HG02938 (cell line): ENCODE measurements around the gene TAS2R19.
"Not testable (repeated sequence)": the region's sequence is repeated elsewhere in the genome, so short reads cannot be mapped to it uniquely, and the experiment has no call there.

ENCODE experiments used
- ATAC-seq: cut with Tn5 transposase; IDR thresholded peaks from one replicate; pipeline ENCODE4 v1.9.1; 2021; ENCODE audit warnings: mild to moderate bottlenecking, moderate library complexity; ENCODE audit not compliant: unreplicated experiment

Gene TAS2R19, protein sequence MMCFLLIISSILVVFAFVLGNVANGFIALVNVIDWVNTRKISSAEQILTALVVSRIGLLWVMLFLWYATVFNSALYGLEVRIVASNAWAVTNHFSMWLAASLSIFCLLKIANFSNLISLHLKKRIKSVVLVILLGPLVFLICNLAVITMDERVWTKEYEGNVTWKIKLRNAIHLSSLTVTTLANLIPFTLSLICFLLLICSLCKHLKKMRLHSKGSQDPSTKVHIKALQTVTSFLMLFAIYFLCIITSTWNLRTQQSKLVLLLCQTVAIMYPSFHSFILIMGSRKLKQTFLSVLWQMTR

DNA sequence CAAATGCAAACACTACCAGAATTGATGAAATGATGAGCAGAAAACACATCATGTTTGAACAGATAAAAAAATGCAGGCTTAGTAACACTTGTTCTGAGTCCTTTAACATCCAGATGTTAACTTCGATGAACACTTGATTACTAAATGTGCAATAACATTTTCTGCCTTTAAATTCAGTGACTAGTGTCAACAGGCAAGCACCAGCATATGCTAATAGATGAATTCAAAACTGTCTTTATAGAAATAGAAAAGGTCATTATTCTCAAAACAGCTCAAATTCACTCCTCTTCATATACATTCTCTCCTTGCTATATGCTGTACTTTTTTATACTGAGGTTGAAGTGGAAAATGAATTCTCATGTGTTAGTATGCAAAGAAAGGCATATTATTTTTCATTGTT lies at the start of gene TAS2R19:
Gene TAS2R19 (minus strand): TSS at position 101 of the 400 bp plus-strand sequence. CDS start 49 bp downstream, at position 52.
- no peak for ATAC-seq

DNA sequence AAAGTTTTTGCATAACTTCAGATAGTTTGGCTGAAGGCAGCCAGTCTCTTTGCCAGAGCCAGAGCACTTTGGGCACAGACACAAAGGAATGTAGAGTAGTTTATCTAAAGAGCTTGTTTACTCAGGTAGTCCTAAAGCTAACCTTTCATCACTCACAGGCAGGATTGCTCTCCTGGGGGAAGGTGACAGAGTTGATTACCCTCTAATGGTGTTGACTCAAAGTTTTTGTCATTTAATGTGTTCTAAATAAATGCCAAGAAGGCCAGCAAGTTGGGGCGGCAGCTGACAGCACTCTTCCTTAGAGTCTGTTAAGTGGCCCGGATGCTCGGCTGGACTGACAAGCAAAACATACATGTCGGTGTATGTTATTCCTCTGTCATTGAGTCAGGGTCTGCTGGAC lies 49.0 kb upstream of the TAS2R19 start:
- no peak for ATAC-seq

DNA sequence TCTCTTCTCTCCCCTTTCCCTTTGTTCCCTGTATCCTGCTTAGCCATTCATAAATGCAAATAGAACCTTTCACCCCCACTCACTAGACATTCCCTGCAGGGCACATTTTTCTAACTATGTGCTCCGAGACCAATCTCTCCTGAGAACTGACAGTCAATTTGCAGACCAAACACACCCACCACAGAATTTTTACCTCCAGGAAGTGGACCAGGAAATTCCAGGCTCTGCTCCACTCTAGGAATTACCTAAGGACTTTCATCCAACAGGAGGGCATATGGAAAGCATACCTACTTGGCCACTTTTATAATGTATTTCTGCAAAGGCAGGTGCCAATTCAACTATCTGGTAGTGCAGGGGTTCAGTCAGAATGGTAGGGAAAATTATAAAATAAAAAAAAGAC lies 48.6 kb upstream of the TAS2R19 start:
- no peak for ATAC-seq

DNA sequence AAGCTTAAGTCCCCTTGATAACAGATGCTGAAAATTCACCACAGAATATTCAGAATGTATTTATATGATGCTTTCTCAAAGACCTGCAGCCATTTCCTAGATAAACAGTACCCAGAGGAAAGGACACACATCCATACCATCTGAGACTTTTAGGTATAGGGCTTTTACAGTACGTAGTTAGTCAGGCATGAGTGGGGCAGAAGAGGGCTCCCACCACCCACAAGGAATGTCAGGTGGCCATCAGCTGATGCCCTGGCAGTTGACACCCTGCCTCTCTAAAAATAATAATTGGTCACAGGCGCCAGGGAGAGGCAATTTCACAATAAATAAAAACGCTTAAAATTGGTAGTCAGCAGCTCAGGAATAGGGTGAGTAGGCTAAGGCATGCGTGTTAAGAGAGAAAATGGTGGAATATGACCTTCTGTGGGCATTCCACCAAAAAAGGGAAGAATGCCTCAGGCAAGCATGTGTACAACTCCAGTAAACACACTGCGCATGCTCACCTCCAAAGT lies 47.5 kb upstream of the TAS2R19 start:
- no peak for ATAC-seq

DNA sequence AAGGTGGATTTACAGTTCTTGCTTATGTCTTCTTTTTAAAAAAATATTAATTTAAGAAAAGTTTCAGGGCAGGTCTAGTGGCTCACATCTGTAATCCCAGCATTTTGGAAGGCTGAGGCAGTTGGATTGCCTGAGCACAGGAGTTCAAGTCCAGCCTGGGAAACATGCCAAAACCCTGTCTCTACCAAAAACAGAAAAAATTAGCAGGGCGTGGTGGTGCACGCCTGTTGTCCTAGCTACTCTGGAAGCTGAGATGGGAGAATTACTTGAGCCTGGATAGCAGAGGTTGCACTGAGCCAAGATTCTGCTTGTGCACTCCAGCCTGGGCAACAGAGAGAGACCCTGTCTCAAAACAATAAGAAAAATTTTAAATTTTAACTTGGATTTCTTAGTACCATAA lies 45.1 kb upstream of the TAS2R19 start:
- no peak for ATAC-seq

DNA sequence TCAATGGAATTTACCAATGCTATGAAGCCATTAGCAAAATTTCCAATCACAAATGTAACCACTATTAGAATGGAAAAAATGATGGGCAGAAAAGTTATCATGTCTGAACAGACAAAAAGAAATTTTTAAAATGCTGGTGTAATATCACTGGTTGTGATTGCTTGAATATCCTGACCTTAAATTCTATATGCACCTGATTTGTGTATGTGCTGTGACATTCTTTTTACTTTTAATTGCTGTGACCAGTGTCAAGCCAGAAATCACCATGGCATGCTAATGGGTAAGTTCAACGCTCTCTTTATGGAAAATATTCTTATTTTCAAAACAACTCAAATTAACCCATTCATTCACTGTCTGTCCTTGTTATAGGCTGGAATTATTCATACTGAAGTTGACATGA lies 39.8 kb upstream of the TAS2R19 start, which contains the start of gene TAS2R46:
Gene TAS2R46 (minus strand): TSS at position 101 of the 400 bp plus-strand sequence. CDS start 0 bp downstream, at position 101.
- not testable (repeated sequence) for ATAC-seq

DNA sequence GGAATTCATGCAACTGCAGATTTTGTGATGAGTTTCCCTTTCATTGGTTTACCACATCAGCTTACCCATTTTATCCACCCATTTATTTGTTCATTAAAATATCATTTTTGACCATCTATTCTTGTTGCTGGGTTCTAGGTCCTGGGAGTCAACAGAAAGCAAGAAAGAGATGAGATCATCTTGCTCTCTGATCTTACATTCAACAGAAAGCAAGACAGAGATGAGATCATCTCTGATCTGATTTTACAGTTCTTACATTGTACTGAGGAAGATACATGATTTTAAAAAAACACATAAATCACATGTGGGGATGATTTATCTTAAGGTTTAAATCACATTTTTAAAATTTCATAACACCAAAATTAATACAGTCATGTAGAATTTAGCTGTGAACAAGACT lies 37.4 kb upstream of the TAS2R19 start:
- no peak for ATAC-seq

DNA sequence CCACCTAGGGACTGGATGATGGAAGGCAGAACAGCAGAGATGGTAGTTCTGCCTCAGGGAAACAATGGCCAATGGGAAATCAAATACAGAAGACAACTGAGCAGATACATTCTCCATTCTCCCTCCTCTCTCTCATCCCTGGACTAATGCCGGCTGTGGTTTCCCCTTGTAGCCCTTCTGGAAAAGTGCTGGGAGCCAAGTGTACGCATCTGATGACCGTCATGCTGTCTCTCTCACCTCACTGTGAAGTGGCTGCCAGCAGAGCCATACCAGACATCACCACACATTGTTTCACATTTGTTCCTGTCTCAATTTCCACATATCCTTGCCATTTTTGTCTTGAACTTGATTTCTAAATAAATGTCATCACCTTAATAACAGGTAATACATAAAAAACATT lies 36.6 kb upstream of the TAS2R19 start:
- ATAC-seq, result no peak

DNA sequence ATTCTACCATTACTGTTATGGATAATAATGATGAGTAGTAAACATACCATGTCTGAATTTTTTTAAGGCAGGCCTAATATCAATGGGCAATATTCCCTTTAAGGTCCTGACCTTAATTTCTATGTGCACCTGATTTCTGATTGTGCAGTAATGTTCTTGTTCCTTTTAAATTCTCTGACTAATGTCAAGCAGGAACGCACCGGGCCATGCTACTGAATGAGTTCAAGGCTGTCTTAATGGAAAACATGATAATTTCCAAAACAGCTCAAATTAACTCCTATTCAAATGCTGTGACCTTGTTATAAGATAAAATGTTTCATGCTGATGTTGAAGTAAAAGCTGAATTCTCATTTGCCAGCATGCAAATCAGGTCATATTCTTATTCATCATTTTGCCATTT lies 32.9 kb upstream of the TAS2R19 start:
- no peak for ATAC-seq

DNA sequence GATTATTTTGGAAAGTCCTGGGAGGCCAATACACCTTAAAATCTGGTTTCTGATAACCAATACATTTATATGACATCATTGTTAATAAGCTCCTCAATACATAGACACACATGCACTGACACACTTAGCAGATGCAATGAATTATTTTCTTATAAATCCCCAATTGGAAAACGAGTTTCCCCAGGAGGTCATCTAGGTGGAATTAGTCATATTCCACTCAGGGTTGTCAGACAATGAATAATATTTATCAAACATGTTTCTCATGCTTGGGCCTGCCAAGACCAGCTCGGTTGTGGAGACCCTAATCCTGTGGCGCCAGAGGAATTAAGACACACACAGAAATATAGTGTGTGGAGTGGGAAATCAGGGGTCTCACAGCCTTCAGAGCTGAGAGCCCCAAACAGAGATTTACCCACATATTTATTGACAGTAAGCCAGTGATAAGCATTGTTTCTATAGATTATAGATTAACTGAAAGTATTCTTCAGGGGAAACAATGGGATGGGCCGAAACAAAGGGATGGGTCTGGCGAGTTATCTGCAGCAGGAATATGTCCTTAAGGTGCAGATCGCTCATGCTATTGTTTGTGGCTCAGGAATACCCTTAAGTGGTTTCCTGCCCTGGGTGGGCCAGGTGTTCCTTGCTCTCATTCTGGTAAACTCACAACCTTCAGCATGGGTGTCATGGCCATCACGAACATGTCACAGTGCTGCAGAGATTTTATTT lies 27.5 kb upstream of the TAS2R19 start:
- not testable (repeated sequence) for ATAC-seq

DNA sequence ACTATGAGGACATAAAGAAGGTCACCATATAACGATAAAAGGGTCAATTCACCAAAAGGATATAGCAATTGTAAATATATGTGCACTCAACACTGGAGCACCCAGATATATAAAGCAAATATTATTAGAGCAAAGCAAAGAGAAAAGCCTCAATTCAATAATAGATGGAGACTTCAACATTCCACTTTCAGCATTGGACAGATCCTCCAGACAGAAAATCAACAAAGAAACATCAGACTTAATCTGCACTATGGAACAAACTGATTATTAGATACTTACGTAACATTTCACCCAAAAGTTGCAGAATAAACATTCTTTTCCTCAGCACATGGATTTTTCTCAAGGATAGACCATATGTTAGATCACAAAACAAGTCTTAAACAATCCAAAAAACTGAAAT lies 18.9 kb upstream of the TAS2R19 start:
- ATAC-seq, result not testable (repeated sequence)

DNA sequence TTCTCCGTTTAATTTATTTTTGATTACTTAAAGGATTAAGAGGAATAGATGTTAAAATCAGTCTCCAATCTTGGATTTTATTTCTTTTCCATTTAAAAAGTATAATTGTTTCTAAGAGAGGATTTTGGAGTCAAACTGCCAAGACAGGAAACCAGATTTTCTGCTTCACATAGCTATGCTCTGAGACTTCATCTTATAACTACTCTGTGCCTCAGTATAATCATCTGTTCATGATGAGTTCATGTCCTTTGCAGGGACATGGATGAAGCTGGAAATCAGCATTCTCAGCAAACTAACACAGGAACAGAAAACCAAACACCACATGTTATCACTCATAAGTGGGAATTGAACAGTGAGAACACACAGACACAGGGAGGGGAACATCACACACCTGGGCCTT lies 17.7 kb upstream of the TAS2R19 start:
- no peak for ATAC-seq

DNA sequence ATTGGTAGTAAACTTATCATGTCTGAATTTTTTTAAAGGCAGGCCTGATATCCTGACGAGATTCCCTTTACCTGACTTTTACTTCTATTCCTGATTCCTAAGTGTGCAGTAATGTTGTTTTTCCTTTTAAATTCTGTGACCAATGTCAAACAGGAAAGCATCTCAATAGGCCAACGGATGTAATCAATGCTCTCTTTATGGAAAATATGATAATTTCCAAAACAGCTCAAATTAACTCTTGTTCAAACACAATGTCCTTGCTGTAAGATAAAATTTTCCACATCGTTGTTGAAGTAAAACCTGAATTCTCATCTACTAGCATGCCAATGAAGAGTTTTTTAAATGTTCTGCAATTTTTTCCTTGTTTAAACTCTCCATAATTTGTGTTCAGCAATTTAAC lies 16.8 kb upstream of the TAS2R19 start:
- ATAC-seq, result no peak

DNA sequence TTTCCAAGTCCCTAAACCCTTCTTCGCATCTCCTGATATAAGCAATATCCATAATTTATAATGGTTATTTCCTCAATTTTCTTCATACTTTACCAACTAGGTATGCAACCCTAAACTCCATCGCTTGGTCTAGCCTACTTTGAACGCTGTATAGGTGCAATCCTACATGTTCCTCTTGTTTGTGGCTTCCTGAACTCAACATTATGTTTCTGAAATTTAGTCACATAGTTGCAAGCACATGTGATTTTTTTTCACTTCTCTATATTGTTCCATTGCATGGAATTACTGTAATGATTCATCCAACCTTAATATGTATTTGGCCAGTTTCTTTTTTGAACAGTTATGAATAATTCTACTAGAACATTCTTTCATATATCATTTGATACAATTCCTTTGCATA lies 11.5 kb upstream of the TAS2R19 start:
- ATAC-seq, result not testable (repeated sequence)

DNA sequence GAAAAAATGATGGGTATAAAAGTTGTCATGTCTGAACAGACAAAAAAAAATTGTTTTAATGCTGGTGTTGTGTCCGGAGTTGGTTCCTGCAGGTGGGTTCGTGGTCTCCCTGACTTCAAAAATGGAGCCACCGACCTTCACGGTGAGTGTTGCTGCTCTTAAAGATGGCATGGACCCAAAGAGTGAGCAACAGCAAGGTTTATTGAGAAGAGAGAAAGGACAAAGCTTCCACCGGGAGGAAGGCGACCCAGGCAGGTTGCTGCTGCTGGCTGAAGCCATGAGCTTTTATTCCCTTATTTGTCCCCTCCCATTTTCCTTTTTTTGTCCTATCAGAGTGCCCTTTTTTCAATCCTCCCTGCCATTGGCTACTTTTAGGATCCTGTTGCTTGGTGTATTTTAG lies 8.9 kb upstream of the TAS2R19 start, which contains the start of gene TAS2R31:
Gene TAS2R31 (minus strand): TSS at position 101 of the 400 bp plus-strand sequence. CDS start 72 bp downstream, at position 29.
- no peak for ATAC-seq

DNA sequence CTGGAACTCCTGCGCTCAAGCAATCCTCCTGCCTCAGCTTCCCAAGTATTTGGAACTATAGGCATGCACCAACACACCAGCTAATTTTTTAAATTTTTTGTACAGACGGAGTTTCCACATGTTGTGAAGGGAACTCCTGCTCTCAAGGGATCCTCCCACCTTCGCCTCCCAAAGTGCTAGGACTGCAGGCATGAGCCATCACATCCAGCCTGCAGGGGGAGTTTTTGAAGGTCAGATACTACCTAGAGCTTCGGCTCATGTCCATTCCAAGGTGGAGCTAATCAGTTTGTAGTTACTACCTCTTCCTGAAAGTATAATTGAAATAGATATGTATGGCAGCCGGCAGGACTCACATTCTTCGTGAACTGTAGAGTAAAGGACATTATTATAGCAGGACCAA lies 3.7 kb upstream of the TAS2R19 start:
- no peak for ATAC-seq

DNA sequence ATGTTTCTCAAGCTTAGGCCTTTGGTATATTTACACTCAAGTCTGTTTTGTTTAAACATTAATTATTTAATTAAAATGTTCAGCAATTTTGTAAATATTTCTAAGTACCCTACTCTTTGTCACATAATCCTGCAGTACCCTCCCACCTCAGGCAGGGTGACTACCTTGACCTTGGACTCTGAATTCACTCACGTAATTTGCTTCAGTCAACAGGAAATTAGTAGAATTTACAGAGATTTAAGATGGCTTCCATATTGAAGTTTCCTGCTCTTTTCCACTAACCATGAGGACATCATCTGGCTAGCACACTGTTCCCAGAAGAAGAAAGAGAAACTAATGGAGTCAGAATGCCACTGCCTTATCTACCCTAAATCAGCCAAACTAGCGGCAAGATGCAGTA lies 967 bp upstream of the TAS2R19 start:
- no peak for ATAC-seq

DNA sequence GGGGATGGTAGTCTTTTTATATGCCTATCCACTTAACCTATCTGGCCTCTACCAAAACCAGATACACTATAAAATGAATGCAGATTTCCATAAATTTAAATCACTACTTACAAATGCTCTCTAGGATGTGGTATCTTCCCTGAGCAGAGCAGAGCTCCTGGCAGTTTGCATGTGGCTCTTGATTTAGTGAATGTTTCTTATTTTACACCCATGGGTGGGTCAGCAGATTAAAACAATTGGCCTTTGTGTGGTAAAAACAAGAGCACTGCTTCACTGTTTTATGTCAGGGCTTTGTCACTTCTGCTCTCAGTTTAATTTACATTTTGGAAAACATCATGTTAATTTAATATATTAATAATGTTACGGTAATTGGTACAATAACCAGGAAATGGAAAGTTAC lies 5.5 kb downstream of the TAS2R19 start:
- no peak for ATAC-seq

DNA sequence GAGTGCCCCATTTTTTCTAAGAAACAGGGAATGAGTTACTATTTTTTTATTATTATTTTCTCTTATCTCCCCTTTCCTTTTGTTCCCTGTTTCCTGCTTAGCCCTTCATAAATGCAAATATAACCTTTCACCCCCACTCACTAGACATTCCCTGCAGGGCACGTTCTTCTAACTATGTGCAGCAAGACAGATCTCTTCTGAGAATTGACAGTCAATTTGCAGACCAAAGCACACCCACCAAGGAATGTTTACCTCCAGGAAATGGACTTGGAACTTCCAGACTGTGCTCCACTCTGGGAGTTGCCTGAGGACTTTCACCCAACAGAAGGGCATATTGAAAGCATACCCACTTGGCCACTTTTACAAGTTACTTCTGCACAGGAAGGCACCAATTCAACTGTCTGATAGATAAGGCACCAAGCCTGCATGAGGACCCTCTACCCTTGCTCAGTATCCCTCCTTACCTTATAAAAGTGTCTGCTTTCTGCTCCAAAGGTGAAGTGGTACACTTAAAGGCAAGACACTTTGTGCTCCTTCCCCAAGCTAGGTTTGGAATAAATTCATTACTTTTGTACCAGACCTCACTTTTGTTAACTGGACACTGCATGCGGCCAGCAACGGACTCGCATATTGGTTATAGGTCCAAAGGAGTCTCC lies 6.5 kb downstream of the TAS2R19 start:
- ATAC-seq, result no peak

DNA sequence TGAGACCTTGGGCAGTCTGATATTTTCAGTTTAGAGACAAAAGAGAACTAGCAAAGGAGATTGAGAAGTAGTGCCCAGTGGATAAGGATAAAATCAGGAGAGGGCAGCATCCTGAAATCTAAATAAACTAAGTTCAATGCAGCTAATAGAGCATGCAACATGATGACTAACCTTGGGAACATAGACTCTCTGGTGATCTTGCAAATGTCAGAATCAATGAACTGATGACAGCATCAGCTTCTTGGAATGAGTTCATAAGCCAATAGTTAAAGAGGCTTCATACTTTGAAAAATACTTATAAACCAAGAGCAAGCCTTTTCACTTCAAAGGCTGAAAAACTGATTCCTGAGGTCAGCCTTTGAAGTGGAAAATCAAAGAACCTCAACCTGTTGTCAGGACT lies 8.2 kb downstream of the TAS2R19 start:
- no peak for ATAC-seq

DNA sequence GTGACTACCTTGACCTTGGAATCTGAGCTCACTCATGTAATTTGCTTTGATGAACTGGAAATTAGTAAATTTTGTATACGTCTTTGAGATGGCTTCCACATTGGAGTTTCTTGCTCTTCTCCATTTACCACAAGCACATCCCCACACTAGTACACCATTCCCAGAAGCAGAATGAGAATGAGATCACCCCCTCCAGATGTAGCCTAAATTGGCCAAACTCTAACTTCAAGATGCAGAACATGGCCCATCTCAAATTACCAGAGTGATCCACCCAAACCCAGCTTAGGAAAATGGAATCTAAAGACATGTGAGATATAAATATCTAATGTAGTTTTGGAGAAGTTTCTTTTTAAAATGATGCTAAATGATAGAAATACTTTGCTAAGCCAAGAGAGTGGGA lies 14.8 kb downstream of the TAS2R19 start:
- no peak for ATAC-seq

DNA sequence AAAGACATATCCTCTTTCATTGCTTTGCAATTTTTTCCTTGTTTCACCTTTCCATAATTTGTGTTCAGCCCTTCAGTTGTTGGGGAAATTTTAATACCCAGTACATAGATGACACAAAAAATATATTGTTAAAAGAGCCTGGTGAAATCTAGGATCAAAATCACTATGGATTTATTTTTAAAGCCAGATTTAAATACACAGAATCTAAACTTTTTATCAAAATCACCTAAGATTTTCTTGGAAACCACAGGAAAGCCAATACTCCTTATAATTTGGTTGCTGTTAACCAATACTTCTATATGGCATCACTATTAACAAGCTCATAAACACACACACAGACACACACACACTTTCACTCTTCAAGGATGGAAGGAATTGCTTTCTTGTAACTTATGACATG lies 24.2 kb downstream of the TAS2R19 start, which contains the start of gene TAS2R20:
Gene TAS2R20 (minus strand): TSS at position 101 of the 400 bp plus-strand sequence. CDS start 429 bp downstream, outside the sequence.
- ATAC-seq, result no peak
